Cardiac atrium fibroblast (primary cell): ENCODE data around the gene ERCC6L. TPM values are rescaled to one million over a fixed set of nuclear protein-coding genes. Genes with fewer than 3 reads are reported as not detected.

Experiments used
- total RNA-seq: library from RNA; depleted of rRNA; stranded (reverse); fragments of >200 nt; gene quantifications from 2 replicates; pipeline ENCODE4 v1.2.3, GENCODE V29; 2015

ERCC6L gene
- 0.36 and 1.8 TPM in 2 replicates for total RNA-seq

GRCh38 chrX:72238721-72239475 lies at the start of gene ERCC6L:
TSS of gene ERCC6L (minus strand) at chrX:72239027. CDS start at chrX:72238911, 116 bp downstream.

GRCh38 chrX:72181178-72182125 lies 57.4 kb downstream of the ERCC6L start, which contains the start of gene PIN4:
TSS of gene PIN4 (plus strand) at chrX:72181757. CDS start at chrX:72181786, 29 bp downstream.

Other genes with a start within 250 kb of the ERCC6L start
- 1.3 and 2.6 TPM in 2 replicates for gene RTL5, start 107.1 kb downstream of the ERCC6L start, total RNA-seq
- 4.9 and 6.1 TPM in 2 replicates for gene PIN4, start 57.3 kb downstream of the ERCC6L start, total RNA-seq
- gene RPS4X, start 38.2 kb upstream of the ERCC6L start, total RNA-seq, result 830 and 954 TPM in 2 replicates
- gene CITED1, start 66.9 kb upstream of the ERCC6L start, total RNA-seq, result not detected in 2 replicates